Kasumi-1 (cell line): ENCODE measurements around the gene C13orf46.
A peak's percentile ranks its signal among the peaks of the same experiment; 100 is the strongest.
"Not testable (repeated sequence)": the region's sequence is repeated elsewhere in the genome, so short reads cannot be mapped to it uniquely, and the experiment has no call there.

ENCODE experiments used
- DNase-seq, 2 experiments: peaks; one replicate each; lab custom pipeline; 2025; lab: John Stamatoyannopoulos, UW

C13orf46 gene

GRCh38 chr13:113991676-113992179, 17.9 kb upstream of the C13orf46 start:
- DNase-seq = no peak

GRCh38 chr13:113991191-113991669, 17.4 kb upstream of the C13orf46 start:
- DNase-seq = no peak

- no peak for DNase-seq
These were observed 16.5 kb upstream of the C13orf46 start for GRCh38 chr13:113990321-113990837.

- peak; percentile 64 to 66 for DNase-seq
These were observed 15.9 kb upstream of the C13orf46 start for GRCh38 chr13:113989585-113990300.

- not testable (repeated sequence) for DNase-seq
These were observed 15.0 kb upstream of the C13orf46 start for GRCh38 chr13:113988859-113989258.

- no peak for DNase-seq
These were observed 8.4 kb upstream of the C13orf46 start for GRCh38 chr13:113982296-113982661.

GRCh38 chr13:113981611-113982295, 7.9 kb upstream of the C13orf46 start:
- no peak for DNase-seq

- DNase-seq = no peak
These were observed 7.3 kb upstream of the C13orf46 start for GRCh38 chr13:113981194-113981605.

GRCh38 chr13:113980489-113981064, 6.7 kb upstream of the C13orf46 start:
- no peak for DNase-seq

- DNase-seq = no peak
These were observed 6.1 kb upstream of the C13orf46 start for GRCh38 chr13:113979791-113980471.

- DNase-seq = no peak
These were observed 5.0 kb upstream of the C13orf46 start for GRCh38 chr13:113978741-113979481.

GRCh38 chr13:113977976-113978375, 4.1 kb upstream of the C13orf46 start:
- DNase-seq = no peak

GRCh38 chr13:113976711-113977684, 3.1 kb upstream of the C13orf46 start:
- DNase-seq = no peak

GRCh38 chr13:113975416-113975815, 1.5 kb upstream of the C13orf46 start:
- DNase-seq = no peak

- DNase-seq = no peak
These were observed 717 bp upstream of the C13orf46 start for GRCh38 chr13:113974304-113975281.

- no peak for DNase-seq
These were observed 1.2 kb downstream of the C13orf46 start for GRCh38 chr13:113972451-113973217.

- no peak for DNase-seq
These were observed 2.2 kb downstream of the C13orf46 start for GRCh38 chr13:113971471-113972231.
